ENCODE results near the gene LAIR2. TPM values are rescaled to one million over a fixed set of nuclear protein-coding genes. Genes with fewer than 3 reads are reported as not detected.

The LAIR2 gene
- total and polyA plus RNA-seq, 8 donors, result 0.30 TPM; not detected in 7

GRCh38 chr19:54455786-54456422 lies 46.7 kb upstream of the LAIR2 start:
- peaks cover 87 to 100% (median 100%) of the 10 kb centered on the region in 4 donors for H3K36me3 ChIP-seq
- no peak overlapping the region for H3K27ac ChIP-seq
- DNase-seq, result no peak
- peaks cover 26 to 61% (median 46%) of the 10 kb centered on the region in 4 donors for H3K4me1 ChIP-seq
- no peaks in the 10 kb centered on the region for H3K27me3 ChIP-seq
- no peak overlapping the region for H3K4me3 ChIP-seq
- no peak for TF ChIP-seq POLR2AphosphoS5 (IDR thresholded peaks at IDR 0.05)
- TF ChIP-seq POLR2A (IDR thresholded peaks at IDR 0.05), result no peak
- TF ChIP-seq EP300 (IDR thresholded peaks at IDR 0.05), result no peak
- no peak for TF ChIP-seq CTCF (IDR thresholded peaks at IDR 0.05)
- intact Hi-C loops (cut with DNase I; ENCODE audit: low total_unique reads), result no loop called here
- no peaks in the 10 kb centered on the region for H3K9me3 ChIP-seq
- WGBS, 5 donors, result 92 to 96% (median 93%) methylated on average over 37 to 40 of the region's 40 CpGs

- TF ChIP-seq POLR2A (IDR thresholded peaks at IDR 0.05) (no peak), POLR2AphosphoS5 (IDR thresholded peaks at IDR 0.05) (no peak), CTCF (IDR thresholded peaks at IDR 0.05) (no peak), EP300 (IDR thresholded peaks at IDR 0.05) (no peak)
- DNase-seq, result no peak
- 90 to 93% (median 91%) methylated on average over 45 to 51 of the region's 51 CpGs for WGBS, 5 donors
- Histone ChIP-seq H3K27ac (no peak overlapping the region), H3K4me1 (peaks cover 26 to 61% (median 46%) of the 10 kb centered on the region in 4 donors), H3K4me3 (no peak overlapping the region), H3K27me3 (no peaks in the 10 kb centered on the region), H3K9me3 (no peaks in the 10 kb centered on the region), H3K36me3 (peaks cover 91 to 100% (median 100%) of the 10 kb centered on the region in 4 donors)
- intact Hi-C loops (cut with DNase I; ENCODE audit: low total_unique reads), result no loop called here
Observed at GRCh38 chr19:54456423-54457373, 45.9 kb upstream of the LAIR2 start.

GRCh38 chr19:54457773-54458647 lies 44.6 kb upstream of the LAIR2 start:
- H3K27ac ChIP-seq, result no peak overlapping the region
- 89 to 93% (median 90%) methylated on average over 40 to 42 of the region's 42 CpGs for WGBS, 5 donors
- intact Hi-C loops (cut with DNase I; ENCODE audit: low total_unique reads), result no loop called here
- TF ChIP-seq POLR2A (IDR thresholded peaks at IDR 0.05) (no peak), POLR2AphosphoS5 (IDR thresholded peaks at IDR 0.05) (no peak), EP300 (IDR thresholded peaks at IDR 0.05) (no peak), CTCF (IDR thresholded peaks at IDR 0.05) (no peak)
- H3K36me3 ChIP-seq, result peaks cover 80 to 94% (median 92%) of the 10 kb centered on the region in 4 donors
- H3K27me3 ChIP-seq, result no peaks in the 10 kb centered on the region
- no peak overlapping the region for H3K4me3 ChIP-seq
- no peak for DNase-seq
- H3K4me1 ChIP-seq, result peaks cover 26 to 59% (median 46%) of the 10 kb centered on the region in 4 donors
- no peaks in the 10 kb centered on the region for H3K9me3 ChIP-seq
